Liver (tissue), 3 donors: Measurements from ENCODE around the gene NDUFS7.

Experiments used
- CTCF ChIP-seq: fragments of 150-350 bp; IDR thresholded peaks from 2 replicates; pipeline ENCODE4 v1.5.1; 2017; ENCODE audit warnings: improper control_type of control experiment, low read depth, low read length; ENCODE audit not compliant: missing input control
- EGR1 ChIP-seq, 2 donors: IDR thresholded peaks; 2 replicates each; pipeline ENCODE4 v1.6.1; 2016 to 2018; ENCODE audit warnings: antibody characterized with exemption in 2 of 2, low read depth in 2 of 2
- GABPA ChIP-seq, 2 donors: IDR thresholded peaks in 1 of 2; conservative IDR thresholded peaks in 1 of 2; 2 replicates each; pipeline ENCODE4 v1.6.1; 2016; ENCODE audit warnings: antibody characterized with exemption in 2 of 2, mild to moderate bottlenecking in 1 of 2, moderate library complexity in 1 of 2
- HNF4G ChIP-seq: IDR thresholded peaks from 2 replicates; pipeline ENCODE4 v1.6.1; 2016; ENCODE audit warnings: antibody characterized with exemption
- JUND ChIP-seq, 2 donors: IDR thresholded peaks; 2 replicates each; pipeline ENCODE4 v1.6.1; 2016; ENCODE audit warnings: antibody characterized with exemption in 2 of 2
- NR2F2 ChIP-seq: IDR thresholded peaks from 2 replicates; pipeline ENCODE4 v1.6.1; 2016; ENCODE audit warnings: antibody characterized with exemption
- RAD21 ChIP-seq, 2 donors: IDR thresholded peaks; 2 replicates each; pipeline ENCODE4 v1.6.1; 2016; ENCODE audit warnings: antibody characterized with exemption in 2 of 2, mild to moderate bottlenecking in 2 of 2
- REST ChIP-seq: IDR thresholded peaks from 2 replicates; pipeline ENCODE4 v1.6.1; 2016; ENCODE audit warnings: antibody characterized with exemption, mild to moderate bottlenecking
- RXRA ChIP-seq, 2 donors: IDR thresholded peaks; 2 replicates each; pipeline ENCODE4 v1.6.1; 2017 to 2018; ENCODE audit warnings: antibody characterized with exemption in 2 of 2, mild to moderate bottlenecking in 1 of 2
- TAF1 ChIP-seq: conservative IDR thresholded peaks from 2 replicates; pipeline ENCODE4 v1.6.1; 2016; ENCODE audit warnings: antibody characterized with exemption, mild to moderate bottlenecking
- YY1 ChIP-seq: IDR thresholded peaks from 2 replicates; pipeline ENCODE4 v1.6.1; 2016; ENCODE audit warnings: antibody characterized with exemption, mild to moderate bottlenecking
- TF ChIP-seq, protein P1 (sequence below): IDR thresholded peaks from 2 replicates; pipeline ENCODE4 v1.6.1; 2016; ENCODE audit warnings: antibody characterized with exemption
- donor health status: healthy.
- donor health status: healthy.

DNA sequence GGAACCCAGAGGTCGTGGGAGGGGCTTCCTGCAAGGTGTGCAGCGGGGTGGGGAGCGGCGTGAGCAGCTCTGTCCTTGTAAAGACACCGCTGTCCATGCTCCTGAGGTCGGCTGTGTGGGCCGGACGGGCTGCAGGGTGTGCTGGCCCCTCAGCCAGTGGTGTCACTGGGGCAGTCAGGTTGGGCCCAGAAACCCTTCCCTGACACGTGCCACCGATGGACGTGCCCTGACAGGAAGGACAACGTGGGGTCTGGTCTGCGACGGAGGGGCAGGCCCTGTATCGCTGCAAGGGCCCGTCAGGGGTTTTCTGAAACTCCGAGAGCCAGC is 50.3 kb downstream of the NDUFS7 start:
- TF ChIP-seq GABPA (IDR thresholded peaks at IDR 0.05 in 1 of 2, conservative IDR thresholded peaks at IDR 0.05 in 1 of 2) (no peak), TAF1 (no peak), CTCF (no peak), EGR1 (IDR thresholded peaks at IDR 0.05; ENCODE audit: low read depth in 2 of 2) (no peak), REST (no peak), HNF4G (no peak), RAD21 (IDR thresholded peaks at IDR 0.05) (no peak), NR2F2 (no peak), JUND (IDR thresholded peaks at IDR 0.05) (no peak), YY1 (no peak), RXRA (IDR thresholded peaks at IDR 0.05) (no peak)
- TF ChIP-seq, protein P1, sequence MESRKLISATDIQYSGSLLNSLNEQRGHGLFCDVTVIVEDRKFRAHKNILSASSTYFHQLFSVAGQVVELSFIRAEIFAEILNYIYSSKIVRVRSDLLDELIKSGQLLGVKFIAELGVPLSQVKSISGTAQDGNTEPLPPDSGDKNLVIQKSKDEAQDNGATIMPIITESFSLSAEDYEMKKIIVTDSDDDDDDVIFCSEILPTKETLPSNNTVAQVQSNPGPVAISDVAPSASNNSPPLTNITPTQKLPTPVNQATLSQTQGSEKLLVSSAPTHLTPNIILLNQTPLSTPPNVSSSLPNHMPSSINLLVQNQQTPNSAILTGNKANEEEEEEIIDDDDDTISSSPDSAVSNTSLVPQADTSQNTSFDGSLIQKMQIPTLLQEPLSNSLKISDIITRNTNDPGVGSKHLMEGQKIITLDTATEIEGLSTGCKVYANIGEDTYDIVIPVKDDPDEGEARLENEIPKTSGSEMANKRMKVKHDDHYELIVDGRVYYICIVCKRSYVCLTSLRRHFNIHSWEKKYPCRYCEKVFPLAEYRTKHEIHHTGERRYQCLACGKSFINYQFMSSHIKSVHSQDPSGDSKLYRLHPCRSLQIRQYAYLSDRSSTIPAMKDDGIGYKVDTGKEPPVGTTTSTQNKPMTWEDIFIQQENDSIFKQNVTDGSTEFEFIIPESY: no peak
